ENCODE measurements around the gene TGM4.

TGM4 gene

GRCh38 chr3:44880284-44880683, 5.9 kb downstream of the TGM4 start:
- H3K4me3 ChIP-seq (ENCODE audit: low read depth, low read length) = no peak overlapping the region
- no peak for TF ChIP-seq CTCF (IDR thresholded peaks at IDR 0.05; ENCODE audit: borderline replicate concordance, insufficient read depth, low read depth, low read length)

- no peak for TF ChIP-seq CTCF (IDR thresholded peaks at IDR 0.05; ENCODE audit: borderline replicate concordance, insufficient read depth, low read depth, low read length)
- H3K4me3 ChIP-seq (ENCODE audit: low read depth, low read length) = no peak overlapping the region
Measured at GRCh38 chr3:44883213-44883955, 9.0 kb downstream of the TGM4 start.

GRCh38 chr3:44883999-44884431, 9.6 kb downstream of the TGM4 start:
- no peak for TF ChIP-seq CTCF (IDR thresholded peaks at IDR 0.05; ENCODE audit: borderline replicate concordance, insufficient read depth, low read depth, low read length)
- H3K4me3 ChIP-seq (ENCODE audit: low read depth, low read length) = no peak overlapping the region

GRCh38 chr3:44885618-44886017, 11.2 kb downstream of the TGM4 start:
- H3K4me3 ChIP-seq (ENCODE audit: low read depth, low read length) = no peak overlapping the region
- no peak for TF ChIP-seq CTCF (IDR thresholded peaks at IDR 0.05; ENCODE audit: borderline replicate concordance, insufficient read depth, low read depth, low read length)

- TF ChIP-seq CTCF (IDR thresholded peaks at IDR 0.05; ENCODE audit: borderline replicate concordance, insufficient read depth, low read depth, low read length) = no peak
- no peak overlapping the region for H3K4me3 ChIP-seq (ENCODE audit: low read depth, low read length)
Measured at GRCh38 chr3:44886561-44886960, 12.2 kb downstream of the TGM4 start.

- TF ChIP-seq CTCF (IDR thresholded peaks at IDR 0.05; ENCODE audit: borderline replicate concordance, insufficient read depth, low read depth, low read length) = no peak
- H3K4me3 ChIP-seq (ENCODE audit: low read depth, low read length) = no peak overlapping the region
Measured at GRCh38 chr3:44887101-44887500, 12.7 kb downstream of the TGM4 start.

- H3K4me3 ChIP-seq (ENCODE audit: low read depth, low read length) = no peak overlapping the region
- no peak for TF ChIP-seq CTCF (IDR thresholded peaks at IDR 0.05; ENCODE audit: borderline replicate concordance, insufficient read depth, low read depth, low read length)
Measured at GRCh38 chr3:44890258-44890657, 15.8 kb downstream of the TGM4 start.

Measured in GM12875 (cell line).